ENCODE results near the gene LMAN2.

GRCh38 chr5:177371120-177372033 is 19.9 kb upstream of the LMAN2 start:
- TF ChIP-seq CTCF (IDR thresholded peaks at IDR 0.05) (no peak), POLR2A (IDR thresholded peaks at IDR 0.05) (no peak), POLR2AphosphoS5 (IDR thresholded peaks at IDR 0.05) (no peak), EP300 (IDR thresholded peaks at IDR 0.05) (no peak)

Data from suprapubic skin (tissue), 4 donors.